ENCODE measurements around the gene UTS2B. TPM values are rescaled to one million over a fixed set of nuclear protein-coding genes. Genes with fewer than 3 reads are reported as not detected.

Gene UTS2B
- total and polyA plus RNA-seq, 4 donors, result 0.15 to 2.8 (median 0.60) TPM

- ATAC-seq (ENCODE audit: low FRiP score) (no peak), DNase-seq (no peak)
- Histone ChIP-seq H3K9me3 (ENCODE audit: control insufficient read depth, low read length) (no peaks in the 10 kb centered on the region), H3K36me3 (ENCODE audit: control insufficient read depth in 1 of 2, insufficient read depth in 2 of 2, low read length in 1 of 2) (no peaks in the 10 kb centered on the region), H3K4me1 (ENCODE audit: control insufficient read depth in 1 of 2, insufficient read depth in 2 of 2, low read length in 2 of 2) (no peaks in the 10 kb centered on the region), H3K27ac (ENCODE audit: low read depth in 1 of 2, low read length in 2 of 2) (no peak overlapping the region), H3K4me3 (ENCODE audit: low read length in 2 of 2) (no peak overlapping the region), H3K27me3 (ENCODE audit: control insufficient read depth in 1 of 2, insufficient read depth in 2 of 2, low read length in 1 of 2) (no peaks in the 10 kb centered on the region)
- intact Hi-C loops (cut with DNase I), result no loop called here
- WGBS, 2 donors, result 3 to 19% methylated on average over 1 of the region's 1 CpG
Measured at GRCh38 chr3:191217301-191217700, 113.0 kb downstream of the UTS2B start.

Other genes starting within 250 kb of the UTS2B start
- gene OSTN, start 131.3 kb downstream of the UTS2B start, total RNA-seq, result 1 to 10 TPM in 1 of 2 donors, not detected in 1; 2.0 TPM
- not detected for gene OSTN, start 131.3 kb downstream of the UTS2B start, polyA plus RNA-seq
- 100 to 1,000 TPM in 1 of 2 donors, 10 to 100 TPM in 1; 95.8 to 129 TPM for gene CCDC50, start 1.1 kb downstream of the UTS2B start, total RNA-seq
- 10 to 100 TPM; 34.3 to 35.1 TPM for gene CCDC50, start 1.1 kb downstream of the UTS2B start, polyA plus RNA-seq
- gene PYDC2, start 130.6 kb upstream of the UTS2B start, total RNA-seq, result not detected
- gene PYDC2, start 130.6 kb upstream of the UTS2B start, polyA plus RNA-seq, result not detected